ENCODE measurements around the gene RBM10. TPM values are rescaled to one million over a fixed set of nuclear protein-coding genes. Genes with fewer than 3 reads are reported as not detected.

Gene RBM10
- total RNA-seq, 1 donor from 2014 or later: 41.2 TPM

GRCh38 chrX:47223476-47224250 is 78.6 kb downstream of the RBM10 start:
- no peak overlapping the region for H3K4me3 ChIP-seq (ENCODE audit: low read depth, low read length)
- DNase-seq (ENCODE audit: low read depth): no peak
- no peak for TF ChIP-seq CTCF (conservative IDR thresholded peaks at IDR 0.05; ENCODE audit: low read depth, low read length)

GRCh38 chrX:47224266-47224895 is 79.4 kb downstream of the RBM10 start:
- no peak for DNase-seq (ENCODE audit: low read depth)
- H3K4me3 ChIP-seq (ENCODE audit: low read depth, low read length): no peak overlapping the region
- no peak for TF ChIP-seq CTCF (conservative IDR thresholded peaks at IDR 0.05; ENCODE audit: low read depth, low read length)

- no peak for TF ChIP-seq CTCF (conservative IDR thresholded peaks at IDR 0.05; ENCODE audit: low read depth, low read length)
- H3K4me3 ChIP-seq (ENCODE audit: low read depth, low read length): no peak overlapping the region
- DNase-seq (ENCODE audit: low read depth): no peak
Measured at GRCh38 chrX:47224896-47225290, 79.9 kb downstream of the RBM10 start.

GRCh38 chrX:47226071-47226470 is 81.0 kb downstream of the RBM10 start:
- H3K4me3 ChIP-seq (ENCODE audit: low read depth, low read length): no peak overlapping the region
- DNase-seq (ENCODE audit: low read depth): no peak
- TF ChIP-seq CTCF (conservative IDR thresholded peaks at IDR 0.05; ENCODE audit: low read depth, low read length): no peak

GRCh38 chrX:47226531-47227333 is 81.7 kb downstream of the RBM10 start:
- no peak for TF ChIP-seq CTCF (conservative IDR thresholded peaks at IDR 0.05; ENCODE audit: low read depth, low read length)
- DNase-seq (ENCODE audit: low read depth): no peak
- no peak overlapping the region for H3K4me3 ChIP-seq (ENCODE audit: low read depth, low read length)

- no peak for DNase-seq (ENCODE audit: low read depth)
- H3K4me3 ChIP-seq (ENCODE audit: low read depth, low read length): no peak overlapping the region
- no peak for TF ChIP-seq CTCF (conservative IDR thresholded peaks at IDR 0.05; ENCODE audit: low read depth, low read length)
Measured at GRCh38 chrX:47227334-47227583, 82.2 kb downstream of the RBM10 start.

Measured in epithelial cell of proximal tubule (primary cell).